Measurements from ENCODE around the gene KCNK10. TPM values are rescaled to one million over a fixed set of nuclear protein-coding genes. Genes with fewer than 3 reads are reported as not detected.

KCNK10 gene
- total RNA-seq, 6 experiments from 2014 or later, result not detected

GRCh38 chr14:88208858-88209257 lies 114.2 kb downstream of the KCNK10 start:
- Histone ChIP-seq H3K9me3 (no peaks in the 10 kb centered on the region), H3K27me3 (no peaks in the 10 kb centered on the region), H3K4me3 (no peak overlapping the region), H3K4me1 (no peaks in the 10 kb centered on the region), H3K27ac (no peak overlapping the region), H3K36me3 (no peaks in the 10 kb centered on the region)
- DNase-seq (no peak), ATAC-seq (no peak)
- intact Hi-C loops (cut with DNase I), result no loop called here
- TF ChIP-seq POLR2A (IDR thresholded peaks at IDR 0.05), result no peak
- TF ChIP-seq, protein P1, sequence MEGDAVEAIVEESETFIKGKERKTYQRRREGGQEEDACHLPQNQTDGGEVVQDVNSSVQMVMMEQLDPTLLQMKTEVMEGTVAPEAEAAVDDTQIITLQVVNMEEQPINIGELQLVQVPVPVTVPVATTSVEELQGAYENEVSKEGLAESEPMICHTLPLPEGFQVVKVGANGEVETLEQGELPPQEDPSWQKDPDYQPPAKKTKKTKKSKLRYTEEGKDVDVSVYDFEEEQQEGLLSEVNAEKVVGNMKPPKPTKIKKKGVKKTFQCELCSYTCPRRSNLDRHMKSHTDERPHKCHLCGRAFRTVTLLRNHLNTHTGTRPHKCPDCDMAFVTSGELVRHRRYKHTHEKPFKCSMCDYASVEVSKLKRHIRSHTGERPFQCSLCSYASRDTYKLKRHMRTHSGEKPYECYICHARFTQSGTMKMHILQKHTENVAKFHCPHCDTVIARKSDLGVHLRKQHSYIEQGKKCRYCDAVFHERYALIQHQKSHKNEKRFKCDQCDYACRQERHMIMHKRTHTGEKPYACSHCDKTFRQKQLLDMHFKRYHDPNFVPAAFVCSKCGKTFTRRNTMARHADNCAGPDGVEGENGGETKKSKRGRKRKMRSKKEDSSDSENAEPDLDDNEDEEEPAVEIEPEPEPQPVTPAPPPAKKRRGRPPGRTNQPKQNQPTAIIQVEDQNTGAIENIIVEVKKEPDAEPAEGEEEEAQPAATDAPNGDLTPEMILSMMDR (IDR thresholded peaks at IDR 0.05), result no peak
- 47% methylated on average over 5 of the region's 5 CpGs for WGBS (ENCODE audit: insufficient coverage, low coverage, low lambda C conversion rate, missing lambda C conversion rate)

DNA sequence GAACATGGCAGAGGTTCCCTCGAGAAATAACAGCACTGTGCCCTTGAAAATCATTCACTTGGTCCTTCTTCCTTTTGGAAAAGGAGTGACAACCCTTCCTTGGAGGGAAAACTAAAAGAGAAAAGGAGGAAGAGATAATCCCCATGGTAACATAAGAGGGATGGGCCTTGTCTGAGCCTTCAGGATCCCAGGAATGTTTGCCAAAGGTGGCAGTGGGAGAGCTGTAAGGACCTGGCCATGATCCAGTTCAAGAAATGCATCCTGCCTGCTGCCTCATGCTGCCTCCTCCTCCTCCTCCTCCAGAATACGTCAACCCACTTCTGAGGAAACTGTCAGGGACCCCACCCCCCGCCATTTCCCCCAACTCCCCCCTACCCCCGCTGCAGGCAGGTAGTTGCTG lies 118.8 kb downstream of the KCNK10 start:
- no peak for ATAC-seq
- intact Hi-C loops (cut with DNase I), result no loop called here
- H3K4me3 ChIP-seq, result no peak overlapping the region
- WGBS (ENCODE audit: insufficient coverage, low coverage, low lambda C conversion rate, missing lambda C conversion rate), result 51% methylated on average over 4 of the region's 4 CpGs
- no peaks in the 10 kb centered on the region for H3K9me3 ChIP-seq
- TF ChIP-seq, protein P1 (IDR thresholded peaks at IDR 0.05), result no peak
- TF ChIP-seq POLR2A (IDR thresholded peaks at IDR 0.05), result no peak
- no peak for DNase-seq
- H3K4me1 ChIP-seq, result no peaks in the 10 kb centered on the region
- H3K27ac ChIP-seq, result no peak overlapping the region
- H3K27me3 ChIP-seq, result no peaks in the 10 kb centered on the region
- H3K36me3 ChIP-seq, result no peaks in the 10 kb centered on the region

DNA sequence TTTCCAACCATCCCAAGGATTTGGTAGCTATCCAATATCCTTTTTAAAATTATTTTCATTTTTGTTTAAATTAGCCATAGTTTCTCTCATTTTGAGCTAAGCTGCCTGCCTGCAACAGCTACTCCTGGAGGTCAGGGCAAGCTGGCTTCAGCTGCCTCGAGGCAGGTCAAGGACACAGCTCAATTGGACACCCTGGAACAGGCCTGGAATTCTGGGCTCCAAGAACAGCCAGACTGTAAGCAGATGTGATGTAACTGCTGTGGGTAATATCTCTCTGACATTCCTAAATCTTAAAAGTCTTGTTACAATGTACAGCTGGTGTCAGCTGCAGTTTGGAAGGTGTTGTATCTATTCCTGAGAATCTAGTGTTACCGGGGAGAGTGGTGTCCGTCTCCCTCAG lies 119.8 kb downstream of the KCNK10 start:
- Histone ChIP-seq H3K4me3 (no peak overlapping the region), H3K27ac (no peak overlapping the region), H3K27me3 (no peaks in the 10 kb centered on the region), H3K4me1 (no peaks in the 10 kb centered on the region), H3K36me3 (no peaks in the 10 kb centered on the region), H3K9me3 (no peaks in the 10 kb centered on the region)
- intact Hi-C loops (cut with DNase I), result no loop called here
- TF ChIP-seq, protein P1 (IDR thresholded peaks at IDR 0.05), result no peak
- TF ChIP-seq POLR2A (IDR thresholded peaks at IDR 0.05), result no peak
- WGBS (ENCODE audit: insufficient coverage, low coverage, low lambda C conversion rate, missing lambda C conversion rate), result 53% methylated on average over 3 of the region's 3 CpGs
- ATAC-seq, result peak in 1 of 4 donors; percentile 24
- no peak for DNase-seq

DNA sequence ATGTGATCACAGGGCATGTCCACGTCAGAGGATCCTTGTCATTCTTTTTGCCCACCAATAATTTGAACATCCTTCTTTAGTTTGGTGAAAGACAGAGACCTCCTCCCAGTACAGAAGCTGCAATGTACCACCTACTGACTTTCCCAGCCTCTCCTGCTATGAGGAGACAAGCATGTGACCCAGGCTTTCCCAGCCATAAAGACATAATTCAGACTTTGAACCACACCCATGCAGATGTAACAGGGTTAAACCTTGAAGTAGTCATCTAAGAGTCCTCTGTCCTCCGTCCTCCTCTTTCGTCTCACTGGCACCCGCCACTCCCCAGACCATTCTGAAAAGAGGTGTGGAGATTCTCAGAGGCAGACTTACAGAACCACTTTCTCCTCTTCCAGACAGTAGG lies 120.8 kb downstream of the KCNK10 start:
- no peaks in the 10 kb centered on the region for H3K36me3 ChIP-seq
- no peak for TF ChIP-seq POLR2A (IDR thresholded peaks at IDR 0.05)
- TF ChIP-seq, protein P1 (IDR thresholded peaks at IDR 0.05), result no peak
- no peaks in the 10 kb centered on the region for H3K9me3 ChIP-seq
- no peaks in the 10 kb centered on the region for H3K27me3 ChIP-seq
- no peak overlapping the region for H3K27ac ChIP-seq
- WGBS (ENCODE audit: insufficient coverage, low coverage, low lambda C conversion rate, missing lambda C conversion rate), result 61% methylated on average over 4 of the region's 4 CpGs
- H3K4me3 ChIP-seq, result no peak overlapping the region
- no peak for ATAC-seq
- intact Hi-C loops (cut with DNase I), result no loop called here
- no peaks in the 10 kb centered on the region for H3K4me1 ChIP-seq
- DNase-seq, result no peak

GRCh38 chr14:88201851-88202250 lies 121.2 kb downstream of the KCNK10 start:
- Histone ChIP-seq H3K4me1 (no peaks in the 10 kb centered on the region), H3K27ac (no peak overlapping the region), H3K4me3 (no peak overlapping the region), H3K36me3 (no peaks in the 10 kb centered on the region), H3K27me3 (no peaks in the 10 kb centered on the region), H3K9me3 (no peaks in the 10 kb centered on the region)
- ATAC-seq (no peak), DNase-seq (no peak)
- no peak for TF ChIP-seq POLR2A (IDR thresholded peaks at IDR 0.05)
- 37% methylated on average over 2 of the region's 2 CpGs for WGBS (ENCODE audit: insufficient coverage, low coverage, low lambda C conversion rate, missing lambda C conversion rate)
- intact Hi-C loops (cut with DNase I), result no loop called here
